GM23338 (cell line): ENCODE results near the gene IMPDH1.

Experiments
- CREB1 ChIP-seq: fragments of 250-450 bp; sonication (Bioruptor Pico); IDR thresholded peaks from 2 replicates; pipeline ENCODE4 v1.5.0; 2020; ENCODE audit warnings: low read depth, mild to moderate bottlenecking, moderate library complexity
- EZH2 ChIP-seq: fragments of 200-600 bp; sonication (generic); IDR thresholded peaks from one replicate; pipeline ENCODE4 v1.8.0; 2017; ENCODE audit warnings: antibody characterized with exemption, mild to moderate bottlenecking, low read depth; ENCODE audit not compliant: unreplicated experiment
- EZH2phosphoT487 ChIP-seq: fragments of 200-600 bp; sonication (generic); IDR thresholded peaks from one replicate; pipeline ENCODE4 v1.8.1; 2018; ENCODE audit warnings: antibody characterized with exemption; ENCODE audit not compliant: unreplicated experiment
- JUNB ChIP-seq: IDR thresholded peaks from one replicate; pipeline ENCODE4 v1.6.1; 2016; ENCODE audit warnings: antibody characterized with exemption; ENCODE audit not compliant: unreplicated experiment
- NANOG ChIP-seq: IDR thresholded peaks from 2 replicates; pipeline ENCODE4 v1.6.1; 2016; ENCODE audit warnings: antibody characterized with exemption, borderline replicate concordance
- POLR2AphosphoS5 ChIP-seq: IDR thresholded peaks from 2 replicates; pipeline ENCODE4 v1.6.1; 2016; ENCODE audit warnings: antibody characterized with exemption, low read depth
- STAT1 ChIP-seq: IDR thresholded peaks from one replicate; pipeline ENCODE4 v1.6.1; 2016; ENCODE audit warnings: antibody characterized with exemption; ENCODE audit not compliant: unreplicated experiment
- ZNF114 ChIP-seq: fragments of 250-450 bp; sonication (Bioruptor Pico); IDR thresholded peaks from 2 replicates; pipeline ENCODE4 v1.5.0; 2020; ENCODE audit warnings: mild to moderate bottlenecking, moderate library complexity
- TF ChIP-seq, protein P1 (sequence below), 2 experiments: fragments of 200-600 bp in 1 of 2; sonication (generic) in 1 of 2; conservative IDR thresholded peaks; 2 replicates each; pipeline versions ENCODE4 v1.5.1 to v1.6.1; 2016 to 2017; ENCODE audit warnings: antibody characterized with exemption in 2 of 2, low read depth in 2 of 2, mild to moderate bottlenecking in 2 of 2, moderate library complexity in 1 of 2
- TF ChIP-seq, protein P2 (sequence below): IDR thresholded peaks from one replicate; pipeline ENCODE4 v1.6.1; 2018; ENCODE audit warnings: antibody characterized with exemption; ENCODE audit not compliant: unreplicated experiment
- TF ChIP-seq, protein P3 (sequence below): IDR thresholded peaks from 2 replicates; pipeline ENCODE4 v1.6.1; 2016; ENCODE audit warnings: antibody characterized with exemption

DNA sequence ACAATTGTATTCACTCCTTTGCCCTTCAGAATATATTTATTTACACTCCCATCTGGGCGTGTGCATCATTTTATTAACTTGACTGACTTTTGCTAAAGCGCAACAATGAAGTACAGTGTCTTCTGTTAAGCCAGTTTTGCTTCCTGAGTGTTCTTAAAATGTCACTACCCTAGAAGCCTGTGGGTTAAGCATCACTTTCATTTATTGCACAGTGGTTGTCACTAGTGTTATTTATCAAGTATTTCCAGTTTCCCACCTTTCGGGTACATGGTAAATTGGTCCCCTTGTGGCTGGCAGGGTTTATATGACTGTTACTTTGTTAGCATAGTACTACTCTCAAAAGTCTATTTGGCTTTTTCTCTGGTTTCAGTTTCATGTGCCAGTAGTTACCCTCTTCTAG is 49.2 kb upstream of the IMPDH1 start:
- TF ChIP-seq, protein P1, sequence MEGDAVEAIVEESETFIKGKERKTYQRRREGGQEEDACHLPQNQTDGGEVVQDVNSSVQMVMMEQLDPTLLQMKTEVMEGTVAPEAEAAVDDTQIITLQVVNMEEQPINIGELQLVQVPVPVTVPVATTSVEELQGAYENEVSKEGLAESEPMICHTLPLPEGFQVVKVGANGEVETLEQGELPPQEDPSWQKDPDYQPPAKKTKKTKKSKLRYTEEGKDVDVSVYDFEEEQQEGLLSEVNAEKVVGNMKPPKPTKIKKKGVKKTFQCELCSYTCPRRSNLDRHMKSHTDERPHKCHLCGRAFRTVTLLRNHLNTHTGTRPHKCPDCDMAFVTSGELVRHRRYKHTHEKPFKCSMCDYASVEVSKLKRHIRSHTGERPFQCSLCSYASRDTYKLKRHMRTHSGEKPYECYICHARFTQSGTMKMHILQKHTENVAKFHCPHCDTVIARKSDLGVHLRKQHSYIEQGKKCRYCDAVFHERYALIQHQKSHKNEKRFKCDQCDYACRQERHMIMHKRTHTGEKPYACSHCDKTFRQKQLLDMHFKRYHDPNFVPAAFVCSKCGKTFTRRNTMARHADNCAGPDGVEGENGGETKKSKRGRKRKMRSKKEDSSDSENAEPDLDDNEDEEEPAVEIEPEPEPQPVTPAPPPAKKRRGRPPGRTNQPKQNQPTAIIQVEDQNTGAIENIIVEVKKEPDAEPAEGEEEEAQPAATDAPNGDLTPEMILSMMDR (conservative IDR thresholded peaks at IDR 0.05; ENCODE audit: low read depth in 2 of 2), result no peak
- TF ChIP-seq EZH2 (no peak), JUNB (no peak), POLR2AphosphoS5 (no peak), NANOG (no peak), EZH2phosphoT487 (no peak), CREB1 (CRISPR knock-in tag) (no peak), STAT1 (no peak), ZNF114 (CRISPR knock-in tag) (no peak)
- TF ChIP-seq, protein P2, sequence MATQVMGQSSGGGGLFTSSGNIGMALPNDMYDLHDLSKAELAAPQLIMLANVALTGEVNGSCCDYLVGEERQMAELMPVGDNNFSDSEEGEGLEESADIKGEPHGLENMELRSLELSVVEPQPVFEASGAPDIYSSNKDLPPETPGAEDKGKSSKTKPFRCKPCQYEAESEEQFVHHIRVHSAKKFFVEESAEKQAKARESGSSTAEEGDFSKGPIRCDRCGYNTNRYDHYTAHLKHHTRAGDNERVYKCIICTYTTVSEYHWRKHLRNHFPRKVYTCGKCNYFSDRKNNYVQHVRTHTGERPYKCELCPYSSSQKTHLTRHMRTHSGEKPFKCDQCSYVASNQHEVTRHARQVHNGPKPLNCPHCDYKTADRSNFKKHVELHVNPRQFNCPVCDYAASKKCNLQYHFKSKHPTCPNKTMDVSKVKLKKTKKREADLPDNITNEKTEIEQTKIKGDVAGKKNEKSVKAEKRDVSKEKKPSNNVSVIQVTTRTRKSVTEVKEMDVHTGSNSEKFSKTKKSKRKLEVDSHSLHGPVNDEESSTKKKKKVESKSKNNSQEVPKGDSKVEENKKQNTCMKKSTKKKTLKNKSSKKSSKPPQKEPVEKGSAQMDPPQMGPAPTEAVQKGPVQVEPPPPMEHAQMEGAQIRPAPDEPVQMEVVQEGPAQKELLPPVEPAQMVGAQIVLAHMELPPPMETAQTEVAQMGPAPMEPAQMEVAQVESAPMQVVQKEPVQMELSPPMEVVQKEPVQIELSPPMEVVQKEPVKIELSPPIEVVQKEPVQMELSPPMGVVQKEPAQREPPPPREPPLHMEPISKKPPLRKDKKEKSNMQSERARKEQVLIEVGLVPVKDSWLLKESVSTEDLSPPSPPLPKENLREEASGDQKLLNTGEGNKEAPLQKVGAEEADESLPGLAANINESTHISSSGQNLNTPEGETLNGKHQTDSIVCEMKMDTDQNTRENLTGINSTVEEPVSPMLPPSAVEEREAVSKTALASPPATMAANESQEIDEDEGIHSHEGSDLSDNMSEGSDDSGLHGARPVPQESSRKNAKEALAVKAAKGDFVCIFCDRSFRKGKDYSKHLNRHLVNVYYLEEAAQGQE, result no peak
- TF ChIP-seq, protein P3, sequence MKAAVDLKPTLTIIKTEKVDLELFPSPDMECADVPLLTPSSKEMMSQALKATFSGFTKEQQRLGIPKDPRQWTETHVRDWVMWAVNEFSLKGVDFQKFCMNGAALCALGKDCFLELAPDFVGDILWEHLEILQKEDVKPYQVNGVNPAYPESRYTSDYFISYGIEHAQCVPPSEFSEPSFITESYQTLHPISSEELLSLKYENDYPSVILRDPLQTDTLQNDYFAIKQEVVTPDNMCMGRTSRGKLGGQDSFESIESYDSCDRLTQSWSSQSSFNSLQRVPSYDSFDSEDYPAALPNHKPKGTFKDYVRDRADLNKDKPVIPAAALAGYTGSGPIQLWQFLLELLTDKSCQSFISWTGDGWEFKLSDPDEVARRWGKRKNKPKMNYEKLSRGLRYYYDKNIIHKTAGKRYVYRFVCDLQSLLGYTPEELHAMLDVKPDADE, result no peak
